Measurements from ENCODE around the gene CYP2E1.
A peak's percentile ranks its signal among the peaks of the same experiment; 100 is the strongest.
"Not testable (repeated sequence)": the region's sequence is repeated elsewhere in the genome, so short reads cannot be mapped to it uniquely, and the experiment has no call there.

CYP2E1 gene

DNA sequence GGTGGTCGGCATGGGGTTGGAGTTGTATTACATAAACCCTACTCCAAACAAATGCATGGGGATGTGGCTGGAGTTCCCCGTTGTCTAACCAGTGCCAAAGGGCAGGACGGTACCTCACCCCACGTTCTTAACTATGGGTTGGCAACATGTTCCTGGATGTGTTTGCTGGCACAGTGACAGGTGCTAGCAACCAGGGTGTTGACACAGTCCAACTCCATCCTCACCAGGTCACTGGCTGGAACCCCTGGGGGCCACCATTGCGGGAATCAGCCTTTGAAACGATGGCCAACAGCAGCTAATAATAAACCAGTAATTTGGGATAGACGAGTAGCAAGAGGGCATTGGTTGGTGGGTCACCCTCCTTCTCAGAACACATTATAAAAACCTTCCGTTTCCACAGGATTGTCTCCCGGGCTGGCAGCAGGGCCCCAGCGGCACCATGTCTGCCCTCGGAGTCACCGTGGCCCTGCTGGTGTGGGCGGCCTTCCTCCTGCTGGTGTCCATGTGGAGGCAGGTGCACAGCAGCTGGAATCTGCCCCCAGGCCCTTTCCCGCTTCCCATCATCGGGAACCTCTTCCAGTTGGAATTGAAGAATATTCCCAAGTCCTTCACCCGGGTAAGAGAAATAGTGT is at the start of gene CYP2E1:
Gene CYP2E1 (plus strand): TSS at position 407 of the 632 bp plus-strand sequence. CDS start 33 bp downstream, at position 440.
- DNase-seq (ENCODE audit: low read depth in 1 of 2, low spot score in 1 of 2) = no peak

DNA sequence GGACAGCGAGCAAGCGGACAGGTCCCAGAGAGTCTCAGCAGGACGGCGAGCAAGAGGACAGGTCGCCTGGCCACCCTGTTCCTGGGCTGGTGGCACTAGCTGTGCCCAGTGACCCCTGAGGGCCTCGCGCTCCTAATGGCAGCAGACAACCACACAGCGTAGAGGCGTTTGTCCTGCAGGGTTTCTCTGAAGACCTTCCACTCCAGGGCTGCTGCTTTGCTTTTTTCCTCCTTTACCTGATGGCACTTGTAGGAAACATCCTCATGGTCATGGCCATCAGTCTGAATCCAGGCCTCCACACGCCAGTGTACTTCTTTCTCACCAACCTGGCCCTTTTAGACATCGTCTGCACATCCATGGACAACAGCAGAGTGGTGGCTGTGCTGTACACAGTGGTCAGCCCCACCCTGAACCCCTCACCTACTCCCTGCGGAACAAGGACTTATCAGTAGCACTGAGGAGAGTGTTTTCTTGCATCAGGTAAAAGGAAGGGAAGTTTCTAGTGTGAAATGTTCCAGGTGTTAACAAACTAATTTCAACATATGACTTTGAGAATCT is 46.0 kb upstream of the CYP2E1 start:
- DNase-seq (ENCODE audit: low read depth in 1 of 2, low spot score in 1 of 2) = no peak

DNA sequence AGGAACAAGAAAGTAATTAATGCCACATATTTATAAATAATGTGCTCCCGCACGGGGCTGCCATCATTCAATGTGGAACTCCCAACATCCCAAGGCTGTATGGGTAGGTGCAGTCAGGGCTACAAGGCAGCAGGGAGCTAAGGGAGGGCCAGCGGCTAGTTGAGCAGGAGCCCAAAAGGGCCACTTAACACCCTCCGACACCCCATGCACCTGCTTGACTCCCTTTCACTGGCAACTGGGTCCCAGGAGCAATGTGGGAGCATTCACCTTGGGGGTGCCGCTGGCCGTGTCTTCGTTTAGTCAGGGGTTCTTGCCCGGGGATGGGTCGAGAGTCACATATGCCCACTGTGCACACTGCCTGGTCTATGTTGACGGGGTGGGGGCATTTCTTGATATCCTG is 45.5 kb upstream of the CYP2E1 start:
- no peak for DNase-seq (ENCODE audit: low read depth in 1 of 2, low spot score in 1 of 2)

DNA sequence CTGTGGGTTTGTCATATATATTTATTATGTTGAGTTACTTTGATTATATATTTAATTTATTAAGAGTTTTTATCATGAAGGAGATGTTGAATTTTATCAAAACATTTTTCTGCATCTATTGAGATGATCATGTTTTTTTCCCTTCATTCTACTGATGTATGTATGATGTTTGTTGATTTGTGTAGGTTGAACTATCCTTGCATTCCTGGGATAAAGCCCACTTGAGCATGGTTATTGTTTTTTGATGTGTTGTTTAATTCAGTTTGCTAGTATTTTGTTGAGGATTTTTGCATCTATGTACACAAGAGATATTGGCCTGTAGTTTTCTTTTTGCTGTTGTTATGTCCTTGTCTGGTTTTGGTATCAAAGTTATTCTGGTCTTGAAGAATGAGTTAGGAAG is 42.3 kb upstream of the CYP2E1 start:
- DNase-seq (ENCODE audit: low read depth in 1 of 2, low spot score in 1 of 2) = no peak

DNA sequence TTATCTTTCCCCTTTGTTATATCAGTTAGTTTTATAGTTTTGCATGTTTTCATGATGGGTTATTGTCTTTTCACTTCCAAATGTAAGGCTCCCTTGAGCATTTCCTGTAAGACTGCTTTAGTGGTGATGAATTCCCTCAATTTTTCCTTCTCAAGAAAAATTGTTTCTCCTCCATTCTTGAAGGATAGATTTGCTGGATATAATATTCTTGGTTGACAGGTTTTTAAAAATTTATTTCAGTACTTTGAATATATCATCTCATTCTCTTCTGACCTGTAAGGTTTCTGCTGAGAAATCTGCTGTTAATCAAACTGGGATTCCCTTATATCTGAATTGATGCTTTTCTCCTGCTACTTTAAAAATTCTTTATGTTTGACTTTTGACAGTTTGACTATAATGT is 40.1 kb upstream of the CYP2E1 start:
- DNase-seq (ENCODE audit: low read depth in 1 of 2, low spot score in 1 of 2) = no peak

DNA sequence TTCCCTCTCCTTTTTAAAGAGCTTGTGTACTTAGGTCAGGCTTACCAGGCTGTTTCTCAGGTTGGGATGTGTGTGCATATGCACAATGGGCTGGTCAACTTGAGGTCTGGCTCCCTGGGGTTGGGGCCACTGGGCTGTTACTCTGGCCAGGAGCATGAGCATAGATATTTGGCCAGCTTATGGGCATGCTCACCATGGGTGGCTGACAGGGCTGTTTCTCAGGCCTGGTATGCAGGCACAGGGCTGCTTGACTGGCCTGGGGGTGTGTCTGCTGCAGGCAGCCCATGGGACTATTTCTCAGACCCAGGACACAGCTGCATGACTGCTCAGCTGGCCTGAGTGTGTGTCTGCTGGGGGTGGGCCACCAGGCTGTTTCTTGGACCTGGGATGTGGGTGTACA is 38.8 kb upstream of the CYP2E1 start:
- no peak for DNase-seq (ENCODE audit: low read depth in 1 of 2, low spot score in 1 of 2)

DNA sequence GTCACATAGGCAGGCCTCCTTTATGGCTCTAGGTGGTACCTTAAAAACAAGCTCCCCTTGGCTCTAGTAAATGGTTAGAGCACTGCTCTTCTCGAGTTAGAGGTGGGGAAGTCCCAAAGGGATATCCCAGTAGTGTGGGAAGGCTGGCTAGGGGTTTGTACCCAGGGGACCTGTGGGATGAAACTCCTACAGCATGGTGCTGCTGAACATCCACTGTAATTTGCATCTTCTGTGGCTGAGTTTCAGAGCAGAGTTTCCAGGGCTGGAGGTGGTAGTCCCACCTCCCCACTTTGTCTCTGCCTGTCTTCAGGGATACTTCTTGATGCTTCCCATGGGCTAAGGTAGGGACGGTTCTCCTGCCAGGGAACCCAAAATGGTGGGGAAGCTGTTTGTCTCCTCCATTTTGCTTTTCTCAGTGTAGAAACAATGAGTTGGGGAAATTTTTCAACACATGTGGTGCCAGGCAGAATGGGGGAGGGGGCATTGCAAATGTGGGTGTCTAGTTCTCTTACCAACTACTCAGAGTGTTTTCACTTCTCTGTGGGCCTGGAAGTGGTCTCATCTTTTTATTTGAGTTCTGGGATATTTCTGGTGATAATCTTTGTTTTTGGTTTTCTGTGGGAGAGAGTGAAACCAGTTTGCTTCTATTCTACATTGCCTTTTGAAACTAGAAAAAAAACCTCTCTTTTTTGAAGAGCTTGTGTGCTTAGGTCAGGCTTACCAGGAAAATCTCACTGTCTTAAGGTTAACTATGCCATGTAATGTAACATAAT is 37.2 kb upstream of the CYP2E1 start:
- no peak for DNase-seq (ENCODE audit: low read depth in 1 of 2, low spot score in 1 of 2)

DNA sequence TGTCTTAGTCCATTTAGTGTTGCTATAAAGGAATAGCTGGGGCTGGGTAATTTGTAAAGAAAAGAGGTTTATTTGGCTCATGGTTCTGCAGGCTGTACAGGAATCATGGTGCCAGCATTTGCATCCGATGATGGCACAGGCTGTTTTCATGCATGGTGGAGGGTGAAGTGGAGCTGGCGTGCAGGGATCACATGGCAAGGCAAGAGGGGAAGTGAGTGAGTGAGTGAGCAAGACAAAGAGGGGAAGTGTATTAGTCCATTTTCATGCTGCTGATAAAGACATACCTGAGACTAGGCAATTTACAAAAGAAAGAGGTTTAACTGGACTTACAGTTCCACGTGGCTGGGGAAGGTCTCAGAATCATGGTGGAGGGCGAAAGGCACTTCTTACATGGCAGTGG is 33.6 kb upstream of the CYP2E1 start:
- DNase-seq (ENCODE audit: low read depth in 1 of 2, low spot score in 1 of 2) = not testable (repeated sequence)

DNA sequence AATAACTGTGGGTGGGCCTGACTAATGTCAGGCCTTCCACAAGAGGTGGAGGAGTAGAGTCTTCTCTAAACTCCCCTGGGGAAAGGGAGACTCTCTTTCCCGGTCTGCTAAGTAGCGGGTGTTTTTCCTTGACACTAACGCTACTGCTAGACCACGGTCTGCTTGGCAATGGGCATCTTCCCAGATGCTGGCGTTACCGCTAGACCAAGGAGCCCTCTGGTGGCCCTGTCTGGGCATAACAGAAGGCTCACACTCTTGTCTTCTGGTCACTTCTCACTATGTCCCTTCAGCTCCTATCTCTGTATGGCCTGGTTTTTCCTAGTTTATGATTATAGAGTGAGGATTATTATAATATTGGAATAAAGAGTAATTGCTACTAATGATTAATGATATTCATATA is 29.8 kb upstream of the CYP2E1 start:
- DNase-seq (ENCODE audit: low read depth in 1 of 2, low spot score in 1 of 2) = not testable (repeated sequence)

DNA sequence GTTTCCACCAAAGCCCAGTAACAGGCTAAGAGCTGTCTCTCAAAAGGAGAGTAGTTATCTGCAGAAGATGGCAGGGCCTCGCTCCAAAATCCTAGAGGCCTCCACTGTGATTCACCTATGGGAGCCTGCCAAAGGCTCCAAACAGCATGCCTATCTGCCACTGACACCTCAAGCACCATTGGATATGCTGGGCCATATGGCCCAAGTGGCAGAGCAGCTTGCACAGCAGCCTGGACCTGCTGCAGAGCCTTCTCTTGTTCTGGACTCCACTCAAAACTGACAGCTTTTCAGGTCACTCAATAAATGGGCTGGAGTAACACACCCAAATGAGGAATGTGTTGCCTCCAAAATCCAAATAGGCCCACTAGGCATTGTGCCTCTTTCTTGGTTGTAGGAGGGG is 28.0 kb upstream of the CYP2E1 start:
- DNase-seq (ENCODE audit: low read depth in 1 of 2, low spot score in 1 of 2) = not testable (repeated sequence)

DNA sequence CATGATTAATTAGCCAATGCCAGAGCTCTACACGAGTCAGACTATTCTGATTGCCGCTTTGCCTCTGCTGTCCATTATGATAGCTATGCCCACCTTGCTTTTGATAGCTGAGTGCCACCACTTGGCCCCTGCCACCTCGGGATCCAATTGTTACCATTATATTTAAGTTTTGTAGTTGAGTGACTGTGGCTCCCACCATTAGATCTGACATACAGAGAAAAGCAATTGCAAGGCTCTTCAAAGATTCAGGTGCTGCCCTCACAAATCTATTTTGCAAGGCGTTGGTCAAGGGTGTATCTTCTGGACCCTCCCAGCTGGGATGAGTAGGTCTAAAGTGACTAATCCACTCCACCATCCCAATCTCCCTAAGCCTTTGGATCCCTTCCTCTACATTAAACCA is 26.3 kb upstream of the CYP2E1 start:
- not testable (repeated sequence) for DNase-seq (ENCODE audit: low read depth in 1 of 2, low spot score in 1 of 2)

DNA sequence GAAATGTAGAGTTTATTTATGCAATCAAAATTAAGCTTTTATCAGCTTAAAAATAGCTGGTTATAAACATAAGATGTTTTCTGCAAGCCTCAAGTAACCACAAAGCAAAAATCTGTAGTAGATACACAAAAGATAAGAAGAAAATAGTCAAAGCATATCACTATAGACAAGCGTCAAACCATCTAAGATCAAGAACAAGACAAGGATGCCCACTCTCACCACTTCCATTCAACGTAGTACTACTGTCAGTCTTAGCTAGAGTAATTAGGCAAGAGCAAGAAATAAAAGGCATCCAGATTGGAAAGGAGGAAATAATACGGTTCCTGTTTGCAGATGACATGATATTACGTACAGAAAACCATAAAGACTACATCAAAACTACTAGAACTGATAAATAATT is 17.5 kb upstream of the CYP2E1 start:
- DNase-seq (ENCODE audit: low read depth in 1 of 2, low spot score in 1 of 2) = no peak

DNA sequence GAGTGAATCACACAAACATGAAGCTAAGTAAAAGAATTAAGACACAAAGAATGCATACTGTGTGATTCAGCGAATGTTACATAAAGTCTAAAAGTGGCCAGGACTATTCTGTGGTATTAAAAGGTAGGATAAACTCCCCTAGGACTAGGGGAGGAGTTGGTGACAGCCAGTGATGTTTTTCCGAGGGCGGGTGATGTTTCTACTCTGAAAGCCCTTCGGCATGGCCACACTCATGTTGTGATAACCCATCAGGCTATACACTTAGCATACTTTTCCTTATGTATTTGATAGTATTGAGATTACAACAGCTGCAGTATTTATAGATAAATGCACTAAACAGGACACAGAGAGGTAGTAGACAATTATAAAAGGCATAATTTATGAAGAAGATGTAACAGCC is 15.8 kb upstream of the CYP2E1 start:
- no peak for DNase-seq (ENCODE audit: low read depth in 1 of 2, low spot score in 1 of 2)

DNA sequence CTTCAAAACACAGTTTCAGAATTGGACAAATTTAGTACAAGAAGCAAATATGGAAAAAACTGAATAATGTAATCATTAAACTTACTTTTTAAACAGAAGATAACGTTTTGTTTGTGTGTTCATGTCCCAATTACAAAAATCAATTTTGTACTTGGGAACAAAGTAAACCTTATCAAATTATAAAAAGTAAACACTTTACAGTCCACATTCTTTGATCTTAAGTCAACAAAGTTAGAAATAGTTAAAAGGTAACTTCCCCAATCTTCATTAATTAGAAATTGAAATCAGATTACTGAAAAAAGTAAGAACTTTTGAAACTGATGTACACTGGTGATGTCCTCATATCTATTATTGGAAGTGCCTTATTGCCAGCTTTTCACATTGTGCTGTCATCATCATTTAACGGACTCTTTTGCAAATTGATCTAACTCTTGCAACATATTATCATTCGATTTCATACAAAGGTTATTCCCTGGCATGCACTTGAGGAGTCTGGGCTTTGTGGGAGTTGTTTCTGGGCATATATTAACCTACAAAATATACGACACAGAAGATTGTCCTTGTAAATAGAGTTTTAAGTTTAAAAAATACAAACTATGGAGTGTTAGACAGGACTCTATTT is 15.1 kb upstream of the CYP2E1 start:
- no peak for DNase-seq (ENCODE audit: low read depth in 1 of 2, low spot score in 1 of 2)

DNA sequence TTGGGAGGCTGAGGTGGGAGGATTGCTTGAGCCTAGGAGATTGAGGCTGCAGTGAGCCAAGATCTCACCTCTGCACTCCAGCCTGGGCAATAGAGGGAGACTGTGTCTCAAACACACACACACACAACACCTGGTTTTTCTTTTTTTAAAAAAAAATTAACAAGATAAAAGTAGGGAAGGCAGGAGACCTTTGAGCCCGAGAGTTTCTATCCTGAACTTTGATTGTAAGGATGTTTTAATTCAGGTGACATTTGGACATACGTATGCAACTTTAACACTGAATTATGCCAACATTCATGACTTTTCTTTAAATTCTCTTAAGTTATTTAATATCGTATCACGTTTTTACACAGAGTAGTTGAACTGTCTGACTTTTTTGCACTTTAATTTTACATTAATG is 11.7 kb upstream of the CYP2E1 start:
- no peak for DNase-seq (ENCODE audit: low read depth in 1 of 2, low spot score in 1 of 2)

DNA sequence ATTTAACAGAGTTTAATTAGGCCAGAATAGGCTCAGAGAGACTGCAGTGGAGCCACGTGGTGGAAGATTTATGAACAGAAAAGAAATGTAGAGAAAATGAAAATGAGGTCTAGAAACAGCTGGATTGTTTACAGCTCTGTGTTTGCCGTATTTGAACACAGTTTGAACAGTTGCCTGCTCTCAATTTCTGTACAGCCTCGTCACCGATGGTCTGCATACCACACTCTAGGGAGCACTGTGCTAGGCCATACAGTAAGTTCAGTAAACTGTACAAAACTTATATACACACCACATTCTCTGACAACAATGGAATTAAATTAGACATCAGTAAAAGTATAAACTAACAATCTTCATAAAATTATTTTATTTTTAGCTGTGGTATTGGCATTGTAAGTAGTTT is 11.1 kb upstream of the CYP2E1 start:
- no peak for DNase-seq (ENCODE audit: low read depth in 1 of 2, low spot score in 1 of 2)

DNA sequence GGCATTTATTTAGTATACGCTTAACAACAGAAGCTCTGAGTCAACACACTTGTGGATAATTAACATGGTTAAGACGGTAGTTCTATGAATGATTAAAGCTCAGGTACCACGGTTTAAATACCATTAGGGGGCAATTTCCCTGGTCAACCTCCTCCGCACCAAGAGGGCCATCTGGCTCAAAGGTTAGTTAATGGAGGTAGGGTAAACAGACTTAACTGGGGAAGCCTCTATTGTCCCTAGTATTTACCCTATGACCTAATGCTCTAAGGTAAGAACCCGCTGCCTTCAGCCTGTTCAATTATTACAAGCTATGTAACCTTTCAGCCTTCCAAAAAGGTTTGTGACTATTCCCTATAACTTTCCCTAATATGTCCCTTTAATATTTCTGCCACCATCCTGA is 8.6 kb upstream of the CYP2E1 start:
- DNase-seq (ENCODE audit: low read depth in 1 of 2, low spot score in 1 of 2) = not testable (repeated sequence)

DNA sequence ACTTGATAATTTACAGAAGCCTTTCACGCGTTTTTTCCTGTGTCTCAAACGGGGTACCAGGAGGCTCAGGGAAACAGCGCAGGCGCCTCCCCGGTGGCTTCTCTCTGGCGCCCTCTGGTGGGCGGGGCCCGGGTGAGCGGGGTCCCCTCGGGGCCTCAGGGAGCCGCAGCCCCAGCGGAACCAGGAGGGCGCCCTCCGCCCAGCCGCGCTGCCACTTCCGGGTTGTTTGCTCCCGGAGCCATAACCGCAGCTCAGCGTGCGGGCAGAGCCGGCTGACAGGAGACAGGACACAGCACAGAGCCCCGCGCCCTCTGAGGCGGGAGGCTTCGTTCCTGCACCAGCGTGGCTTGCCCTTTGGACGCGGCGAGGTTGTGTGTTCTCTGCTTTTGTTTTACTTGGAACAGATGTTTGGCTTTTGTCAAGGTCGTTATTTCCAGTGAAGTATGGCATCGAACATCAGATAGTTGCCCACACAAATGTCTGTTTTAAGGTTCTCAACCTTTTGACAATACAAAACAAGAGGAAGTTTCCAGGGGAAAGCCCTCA is 6.9 kb upstream of the CYP2E1 start:
- DNase-seq (ENCODE audit: low read depth in 1 of 2, low spot score in 1 of 2) = peak; percentile 89 to 94

DNA sequence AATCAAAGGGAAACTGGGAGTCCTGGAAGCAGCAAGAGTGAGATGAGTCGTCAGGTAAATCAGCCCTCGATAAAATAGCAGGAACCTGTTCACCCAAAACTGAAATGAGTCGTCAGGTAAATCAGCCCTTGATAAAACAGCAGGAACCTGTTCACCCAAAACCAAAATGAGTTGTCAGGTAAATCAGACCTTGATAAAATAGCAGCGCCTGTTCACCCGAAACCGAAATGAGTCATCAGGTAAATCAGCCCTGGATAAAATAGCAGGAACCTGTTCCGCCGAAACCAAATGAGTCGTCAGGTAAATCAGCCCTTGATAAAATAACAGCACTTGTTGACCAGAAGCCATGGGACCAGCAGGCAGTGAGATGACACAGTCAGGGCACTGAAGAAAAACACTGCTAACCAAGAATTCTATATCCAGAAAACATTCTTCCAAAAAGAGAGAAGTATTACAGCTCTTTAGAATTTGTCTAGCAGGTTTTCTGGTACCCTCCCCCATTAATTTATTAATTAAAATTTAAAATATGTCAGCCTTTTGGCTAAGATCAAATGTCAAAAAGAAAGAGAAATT is 3.4 kb upstream of the CYP2E1 start:
- DNase-seq (ENCODE audit: low read depth in 1 of 2, low spot score in 1 of 2) = no peak

DNA sequence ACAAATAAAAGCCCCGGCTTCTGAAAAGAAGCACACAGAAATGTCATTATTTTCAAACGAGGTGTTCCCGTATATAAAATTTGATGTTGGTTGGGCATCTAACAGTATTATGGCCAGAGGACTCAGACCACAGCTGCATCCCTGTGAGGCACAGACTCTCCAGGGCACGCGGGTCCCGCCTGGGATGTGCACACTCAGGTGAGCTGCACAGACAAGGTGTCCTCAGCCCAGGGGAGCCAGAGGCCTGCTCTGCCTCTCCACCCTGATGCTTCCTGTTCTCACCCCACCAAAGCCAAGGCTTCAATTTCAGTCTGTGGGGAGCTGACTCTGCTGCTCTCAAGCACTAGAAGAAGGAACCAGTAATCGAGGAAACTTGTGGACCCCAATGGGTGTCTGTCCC is 1.7 kb upstream of the CYP2E1 start:
- DNase-seq (ENCODE audit: low read depth in 1 of 2, low spot score in 1 of 2) = no peak

DNA sequence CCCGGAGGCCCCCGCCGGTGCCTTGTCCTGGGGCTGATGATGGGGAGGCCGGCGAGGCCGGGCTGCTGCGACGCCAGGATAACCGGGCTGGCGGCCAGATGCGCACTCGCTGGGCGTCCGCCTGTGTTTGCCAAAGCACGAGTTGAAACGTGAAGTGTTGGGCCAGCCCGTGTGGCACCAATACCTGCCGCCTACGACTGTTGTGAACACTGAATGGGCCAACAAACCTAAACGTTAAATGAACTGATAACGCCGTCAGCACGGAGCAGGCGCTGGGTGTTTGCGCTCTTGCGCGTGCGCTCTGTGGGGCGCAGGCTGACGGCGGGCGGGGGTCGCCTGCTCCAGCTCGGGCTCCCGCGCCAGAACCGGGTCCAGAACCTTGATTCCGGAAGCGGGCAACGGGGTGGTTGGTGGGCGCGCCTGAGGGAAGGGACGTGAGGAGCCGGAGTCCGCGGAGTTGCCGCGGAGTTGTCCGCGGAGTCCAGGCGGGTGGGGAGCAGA is 658 bp downstream of the CYP2E1 start:
- DNase-seq (ENCODE audit: low read depth in 1 of 2, low spot score in 1 of 2) = no peak
